RPMI7951 (cell line): ENCODE measurements around the gene CUX1. TPM values are rescaled to one million over a fixed set of nuclear protein-coding genes. Genes with fewer than 3 reads are reported as not detected.

Experiments used
- DNase-seq: peaks from one replicate; pipeline ENCODE4 v3.0.0-alpha.2; 2012; ENCODE audit warnings: low read depth
- total RNA-seq: library from RNA; depleted of rRNA; stranded (reverse); fragments of >200 nt; shearing (Covaris generic); gene quantifications from 2 replicates; pipeline ENCODE4 v1.2.3, GENCODE V29; 2014

The CUX1 gene
- total RNA-seq, 1 experiment from 2014 or later = 28.6 TPM

GRCh38 chr7:101893341-101894082 is 76.1 kb downstream of the CUX1 start:
- no peak for DNase-seq

GRCh38 chr7:101896316-101896715 is 78.9 kb downstream of the CUX1 start:
- DNase-seq = no peak

- no peak for DNase-seq
These were observed 79.5 kb downstream of the CUX1 start for GRCh38 chr7:101896941-101897340.

DNA sequence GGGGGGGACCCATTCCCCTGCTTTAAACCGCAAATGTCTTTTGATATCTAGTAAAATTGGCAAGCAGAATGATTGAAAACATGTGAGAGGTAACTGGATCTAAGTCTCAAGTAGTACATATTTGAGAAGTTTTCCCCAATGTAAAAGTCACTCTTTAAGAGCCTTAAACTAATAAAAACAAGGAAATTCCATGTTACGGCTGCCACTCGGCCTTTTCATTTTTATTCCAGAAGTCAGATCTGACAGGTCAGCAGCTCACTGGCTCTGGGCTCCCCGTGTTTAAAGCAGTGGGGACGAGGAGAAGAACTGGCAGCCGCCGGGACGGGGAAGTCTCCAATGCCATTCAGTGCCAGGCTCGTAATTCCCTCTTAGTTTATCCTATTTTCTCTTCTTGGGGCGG is 80.7 kb downstream of the CUX1 start:
- no peak for DNase-seq

GRCh38 chr7:101899616-101900015 is 82.2 kb downstream of the CUX1 start:
- no peak for DNase-seq

DNA sequence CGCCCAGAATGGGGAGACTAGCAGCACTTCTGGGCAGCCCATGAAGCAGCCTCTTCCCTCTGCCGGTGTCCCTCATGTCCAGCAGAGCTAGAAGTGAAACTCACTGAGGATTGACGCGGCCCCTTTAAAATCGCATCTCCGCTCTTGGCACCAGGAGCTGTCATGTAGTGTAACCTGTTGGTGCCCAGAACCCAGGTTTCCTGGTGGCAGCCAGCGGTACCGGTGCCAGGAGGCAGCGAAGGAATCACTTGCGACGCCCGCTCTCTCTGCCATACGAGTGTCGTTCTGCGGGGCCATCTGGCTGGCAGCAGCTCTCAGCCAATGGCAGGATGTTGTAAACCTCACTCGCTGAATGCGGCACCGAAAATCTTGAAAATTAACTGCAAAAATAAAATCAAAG is 82.7 kb downstream of the CUX1 start:
- DNase-seq = no peak

DNA sequence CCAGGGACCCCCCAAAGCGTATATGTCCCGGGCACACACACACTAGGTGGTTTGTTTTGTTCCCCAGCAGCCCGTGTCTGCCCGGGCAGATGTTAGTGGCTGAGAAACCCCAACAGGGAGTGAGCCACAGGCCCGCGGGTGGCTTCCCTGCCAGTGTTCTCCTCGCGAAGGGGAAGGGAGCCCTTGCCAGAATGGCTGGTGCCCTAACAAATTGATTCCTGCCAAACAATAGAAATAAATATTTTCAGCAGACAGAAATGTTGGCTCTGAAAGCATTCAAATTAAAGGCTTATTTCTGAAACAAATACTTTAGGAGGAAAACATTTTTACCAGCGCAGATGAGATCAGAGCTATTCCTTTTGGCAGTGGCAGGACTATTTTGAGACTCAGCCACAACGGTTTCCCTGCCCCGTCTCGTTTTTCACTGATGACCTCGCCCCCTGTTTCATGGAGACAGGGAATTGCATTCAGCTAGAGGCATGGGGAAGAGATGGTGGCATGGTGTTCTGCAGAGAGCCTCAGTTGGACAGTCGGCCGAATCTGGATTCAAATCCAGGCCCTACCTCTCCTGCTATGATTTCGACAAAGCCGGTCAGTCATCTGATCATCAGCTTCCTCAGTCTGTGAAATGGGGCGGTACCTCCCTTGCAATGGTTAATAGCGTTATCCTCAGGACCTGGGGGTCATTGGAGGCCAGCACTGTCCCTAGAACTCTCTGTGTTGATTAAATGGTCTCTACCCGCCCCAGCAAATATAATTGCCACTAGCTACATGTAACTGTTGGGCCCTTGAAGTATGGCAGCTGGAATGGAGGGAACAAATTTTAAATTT is 84.5 kb downstream of the CUX1 start:
- DNase-seq = no peak

GRCh38 chr7:101902680-101903514 is 85.5 kb downstream of the CUX1 start:
- no peak for DNase-seq

GRCh38 chr7:101903515-101903868 is 86.1 kb downstream of the CUX1 start:
- no peak for DNase-seq

DNA sequence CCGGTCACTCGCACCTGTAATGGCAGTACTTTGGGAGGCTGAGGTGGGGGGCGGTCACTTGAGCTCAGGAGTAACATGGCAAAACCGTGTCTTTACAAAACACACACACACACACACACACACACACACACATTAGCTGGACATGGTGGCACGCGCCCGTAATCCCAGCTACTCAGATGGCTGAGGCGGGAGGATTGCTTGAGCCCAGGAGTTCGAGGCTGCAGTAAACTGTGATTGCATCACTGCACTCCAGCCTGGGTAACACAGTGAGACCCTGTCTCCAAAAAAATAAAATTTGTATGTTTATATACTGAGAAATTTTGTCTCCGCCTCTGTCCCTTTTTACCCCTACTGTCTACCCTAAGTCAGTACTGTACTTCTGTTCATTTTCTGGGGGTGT is 86.6 kb downstream of the CUX1 start:
- DNase-seq = no peak

GRCh38 chr7:101905203-101905865 is 87.9 kb downstream of the CUX1 start:
- DNase-seq = no peak

DNA sequence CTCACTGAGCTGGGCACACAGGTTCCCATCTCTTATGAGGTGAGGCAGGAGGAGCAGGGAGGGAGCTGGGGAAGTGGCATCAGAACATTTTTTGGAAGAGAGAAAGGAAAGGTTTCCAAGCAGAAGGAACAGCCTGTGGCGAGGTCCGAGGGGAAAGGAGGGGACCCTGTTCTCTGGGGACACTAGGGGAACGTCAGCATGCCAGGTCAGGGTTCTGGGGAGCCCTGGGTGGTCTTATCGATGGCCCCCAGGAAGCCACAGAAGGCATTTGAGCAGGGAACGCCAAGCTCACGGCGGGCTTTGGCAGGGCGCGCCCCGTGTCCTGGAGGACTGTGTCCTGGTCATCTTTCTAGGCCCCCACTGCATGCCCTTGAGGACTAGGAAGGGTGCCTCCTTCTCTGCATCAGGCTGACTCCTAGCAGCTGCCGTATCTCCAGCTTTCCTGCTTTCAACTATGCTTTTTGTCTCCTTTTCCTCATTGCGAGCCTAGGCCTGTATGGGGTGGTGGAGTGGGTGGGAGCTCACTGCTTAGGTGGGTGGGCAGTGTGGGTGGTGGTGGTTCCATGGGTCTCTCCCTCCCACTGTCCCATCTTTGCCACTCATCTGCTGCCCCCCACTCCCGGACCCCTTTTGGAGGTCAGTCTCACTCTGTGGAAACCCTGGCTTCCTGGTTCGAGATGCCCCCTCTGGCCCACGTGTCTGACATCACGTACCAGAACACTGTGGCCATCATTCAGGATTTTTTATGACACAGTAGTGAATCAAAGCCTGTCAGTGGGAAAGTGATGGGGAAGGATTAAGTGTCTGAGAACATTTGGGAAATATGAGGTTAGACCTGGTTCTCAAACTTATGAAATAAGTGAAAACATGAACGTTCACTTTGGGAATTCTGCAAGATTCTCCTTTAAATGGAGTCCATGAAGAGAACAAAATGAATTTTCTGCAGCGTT is 89.1 kb downstream of the CUX1 start:
- no peak for DNase-seq

DNA sequence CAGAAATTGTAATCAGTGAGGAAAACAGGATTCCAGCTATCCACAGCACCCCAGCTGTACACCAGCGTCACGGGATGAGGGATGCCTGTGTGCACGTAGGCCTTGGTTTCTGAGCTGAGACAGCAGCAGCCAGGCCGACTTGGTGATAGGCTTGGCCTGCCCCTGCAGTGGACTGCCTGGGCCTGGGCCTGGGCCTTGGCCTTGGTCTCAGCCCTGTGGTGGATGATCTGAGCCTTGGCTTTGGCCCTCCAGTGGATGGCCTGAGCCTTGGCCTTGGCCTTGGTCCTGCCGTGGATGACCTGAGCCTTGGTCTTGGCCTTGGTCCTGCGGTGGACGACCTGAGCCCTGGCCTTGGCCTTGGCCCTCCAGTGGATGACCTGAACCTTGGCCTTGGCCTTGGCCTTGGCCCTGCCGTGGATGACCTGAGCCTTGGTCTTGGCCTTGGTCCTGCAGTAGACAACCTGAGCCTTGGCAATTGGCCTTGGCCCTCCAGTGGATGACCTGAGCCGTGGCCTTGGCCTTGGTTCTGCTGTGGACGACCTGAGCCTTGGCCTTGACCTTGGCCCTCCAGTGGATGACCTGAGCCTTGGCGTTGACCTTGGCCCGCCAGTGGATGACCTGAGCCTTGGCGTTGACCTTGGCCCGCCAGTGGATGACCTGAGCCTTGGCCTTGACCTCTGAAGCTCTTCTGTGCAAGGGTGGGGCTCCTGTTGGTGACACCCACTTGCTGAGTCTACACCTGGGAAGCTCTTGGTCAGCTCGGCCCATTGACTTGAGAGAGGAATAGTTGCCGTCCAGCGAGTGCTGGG is 93.8 kb downstream of the CUX1 start:
- DNase-seq = no peak

- DNase-seq = no peak
These were observed 94.6 kb downstream of the CUX1 start for GRCh38 chr7:101911800-101912715.

DNA sequence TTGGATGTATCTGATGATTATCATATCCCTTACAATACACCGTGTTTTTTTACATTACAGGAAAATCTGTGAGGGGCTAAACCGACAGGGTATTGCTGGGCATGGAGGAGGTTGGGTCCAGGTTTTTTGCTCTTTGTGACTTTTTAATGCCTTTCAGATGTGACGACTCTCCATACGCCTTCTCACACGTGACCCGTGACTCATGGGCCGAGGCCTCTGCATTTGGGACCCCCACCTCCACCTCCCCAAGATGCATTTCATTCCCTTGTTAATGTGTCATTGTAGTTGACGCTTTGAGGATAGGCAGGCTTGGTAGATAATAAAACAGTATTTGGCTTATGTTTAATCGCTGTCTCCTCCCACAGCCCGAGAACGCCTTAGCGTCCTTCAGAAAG is 95.3 kb downstream of the CUX1 start:
- no peak for DNase-seq

- DNase-seq = no peak
These were observed 95.9 kb downstream of the CUX1 start for GRCh38 chr7:101913247-101913721.

GRCh38 chr7:101913851-101914250 is 96.4 kb downstream of the CUX1 start:
- DNase-seq = no peak

DNA sequence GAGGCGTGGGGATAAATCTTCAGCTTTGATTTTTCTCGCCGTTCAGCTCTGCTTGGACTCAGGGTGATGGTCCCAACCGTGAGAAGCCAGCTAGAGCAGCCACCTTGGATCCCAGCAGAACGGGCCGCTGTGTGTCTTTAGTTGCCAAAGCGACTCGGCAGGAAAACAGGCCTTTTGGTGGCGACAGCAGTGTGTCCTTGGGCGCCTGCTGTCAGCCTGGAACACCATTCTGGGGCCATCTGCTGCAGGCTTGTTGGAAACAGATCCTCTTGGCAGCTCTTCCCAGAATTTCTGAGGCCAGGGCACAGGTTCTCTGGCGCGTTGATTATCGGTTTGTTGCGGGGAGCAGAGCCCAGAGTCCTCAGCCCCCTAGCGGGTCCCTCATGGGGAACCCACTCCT is 97.6 kb downstream of the CUX1 start:
- DNase-seq = no peak
